Neural cell (in vitro differentiated cells): Measurements from ENCODE around the gene RTP1.

Experiments used
- EP300 ChIP-seq: fragments of 450-650 bp; conservative IDR thresholded peaks from 2 replicates; pipeline ENCODE4 v1.6.1; 2014; ENCODE audit warnings: antibody characterized with exemption, mild to moderate bottlenecking, moderate library complexity; ENCODE audit not compliant: poor library complexity, severe bottlenecking
- TF ChIP-seq, protein P1 (sequence below): fragments of 450-650 bp; IDR thresholded peaks from 2 replicates; pipeline ENCODE4 v1.5.1; 2014; ENCODE audit warnings: antibody characterized with exemption, mild to moderate bottlenecking, moderate library complexity; ENCODE audit not compliant: poor library complexity, severe bottlenecking

DNA sequence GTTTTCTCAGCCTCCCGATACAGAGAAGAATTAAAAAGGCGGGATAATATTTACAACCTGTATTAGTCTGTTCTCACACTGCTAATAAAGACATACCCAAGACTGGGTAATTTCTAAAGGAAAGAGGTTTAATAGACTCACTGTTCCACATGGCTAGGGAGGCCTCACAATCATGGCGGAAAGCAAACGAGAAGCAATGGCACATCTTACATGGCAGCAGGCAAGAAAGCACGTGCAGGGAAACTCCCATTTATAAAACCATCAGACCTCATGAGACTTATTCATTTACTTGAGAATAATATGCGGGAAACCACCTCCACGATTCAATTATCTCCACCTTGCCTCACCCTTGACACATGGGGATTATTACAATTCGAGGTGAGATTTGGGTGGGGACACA, 30.5 kb upstream of the RTP1 start:
- TF ChIP-seq, protein P1, sequence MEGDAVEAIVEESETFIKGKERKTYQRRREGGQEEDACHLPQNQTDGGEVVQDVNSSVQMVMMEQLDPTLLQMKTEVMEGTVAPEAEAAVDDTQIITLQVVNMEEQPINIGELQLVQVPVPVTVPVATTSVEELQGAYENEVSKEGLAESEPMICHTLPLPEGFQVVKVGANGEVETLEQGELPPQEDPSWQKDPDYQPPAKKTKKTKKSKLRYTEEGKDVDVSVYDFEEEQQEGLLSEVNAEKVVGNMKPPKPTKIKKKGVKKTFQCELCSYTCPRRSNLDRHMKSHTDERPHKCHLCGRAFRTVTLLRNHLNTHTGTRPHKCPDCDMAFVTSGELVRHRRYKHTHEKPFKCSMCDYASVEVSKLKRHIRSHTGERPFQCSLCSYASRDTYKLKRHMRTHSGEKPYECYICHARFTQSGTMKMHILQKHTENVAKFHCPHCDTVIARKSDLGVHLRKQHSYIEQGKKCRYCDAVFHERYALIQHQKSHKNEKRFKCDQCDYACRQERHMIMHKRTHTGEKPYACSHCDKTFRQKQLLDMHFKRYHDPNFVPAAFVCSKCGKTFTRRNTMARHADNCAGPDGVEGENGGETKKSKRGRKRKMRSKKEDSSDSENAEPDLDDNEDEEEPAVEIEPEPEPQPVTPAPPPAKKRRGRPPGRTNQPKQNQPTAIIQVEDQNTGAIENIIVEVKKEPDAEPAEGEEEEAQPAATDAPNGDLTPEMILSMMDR: no peak
- TF ChIP-seq EP300: no peak
